OCI-LY3 (cell line): ENCODE measurements around the gene UBAC2.

Experiments used
- CTCF ChIP-seq: fragments of 200-600, 300-600 bp; sonication (generic); IDR thresholded peaks from 2 replicates; pipeline ENCODE4 v1.5.1; 2014; ENCODE audit warnings: antibody characterized with exemption, low read length, low read depth
- EZH2phosphoT487 ChIP-seq: fragments of 200-600 bp; shearing (Covaris generic); IDR thresholded peaks from 2 replicates; pipeline ENCODE4 v1.6.1; 2018; ENCODE audit warnings: antibody characterized with exemption, mixed run types, low read depth

- TF ChIP-seq CTCF: no peak
- no peak for TF ChIP-seq EZH2phosphoT487
These were observed 155.3 kb downstream of the UBAC2 start for GRCh38 chr13:99356012-99356261.
